ENCODE measurements around the gene GANAB. TPM values are rescaled to one million over a fixed set of nuclear protein-coding genes. Genes with fewer than 3 reads are reported as not detected.

Gene GANAB
- total RNA-seq, 1 experiment from 2014 or later, result 274 TPM

DNA sequence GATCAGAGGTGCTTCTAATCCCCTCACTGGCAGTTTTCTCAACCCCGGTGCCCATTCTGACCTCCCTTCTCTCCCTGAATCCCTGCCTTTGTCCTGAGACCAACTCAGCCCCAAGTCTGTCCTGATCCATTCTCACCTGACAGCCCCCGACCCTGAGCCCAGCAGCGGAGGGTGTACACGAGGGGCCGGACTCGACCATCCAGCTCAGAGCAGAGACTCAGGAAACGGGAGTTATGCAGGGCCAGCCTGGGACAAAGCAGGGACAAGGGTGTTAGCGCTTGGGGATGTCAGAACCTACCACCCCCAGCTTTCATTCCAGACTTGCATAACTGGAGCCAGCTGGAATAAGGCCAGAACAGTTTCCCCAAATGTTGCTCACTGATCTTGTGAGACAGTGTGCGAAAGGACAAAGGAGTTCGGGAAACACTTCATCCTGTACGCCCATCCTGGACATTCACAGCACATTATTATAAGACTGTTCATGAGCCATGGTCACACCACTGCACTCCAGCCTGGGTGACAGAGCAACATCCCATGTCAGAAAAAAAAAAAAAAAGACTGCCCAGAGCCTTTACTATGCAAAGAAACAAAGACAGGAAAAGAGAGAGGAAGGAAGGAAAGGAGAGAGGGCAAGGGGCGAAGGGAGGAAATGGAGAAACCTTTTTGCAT lies 69.2 kb downstream of the GANAB start:
- ChIA-PET CTCF (interaction anchor here (0.7 kb wide), 2 partner anchors 103 to 182 kb away, joined by 4 to 8 read pairs; no protein-coding TSS in a partner anchor), POLR2A (ENCODE audit: unreplicated experiment) (interaction anchor here (0.7 kb wide), 1 partner anchor 14 kb away, joined by 7 read pairs; no protein-coding TSS in a partner anchor)
- Histone ChIP-seq H3K4me2 (ENCODE audit: low read length) (no peak overlapping the region), H3K9me3 (ENCODE audit: low read length) (no peaks in the 10 kb centered on the region), H4K20me1 (ENCODE audit: low read length) (peaks cover 6% of the 10 kb centered on the region), H3K4me3 (ENCODE audit: low read length) (no peak overlapping the region), H3K4me1 (ENCODE audit: insufficient read depth, low read length) (peaks cover 20% of the 10 kb centered on the region), H3K27ac (ENCODE audit: low read length) (no peak overlapping the region), H3K9ac (ENCODE audit: low read length) (no peak overlapping the region), H3K79me2 (ENCODE audit: low read length) (peaks cover 41% of the 10 kb centered on the region), H3K27me3 (ENCODE audit: low read length) (no peaks in the 10 kb centered on the region), H3F3A (ENCODE audit: low read length, unreplicated experiment) (no peaks in the 10 kb centered on the region), H3K36me3 (ENCODE audit: low read depth, low read length) (peaks cover 30% of the 10 kb centered on the region), H2AFZ (ENCODE audit: low read length) (no peak overlapping the region), H3K9me2 (replicated peaks; ENCODE audit: low read length) (no peaks in the 10 kb centered on the region)
- no peak for ATAC-seq
- BruUV-seq (replicated peaks), result no TSS peak
- no peak for TF ChIP-seq EZH2phosphoT487 (IDR thresholded peaks at IDR 0.05; ENCODE audit: borderline replicate concordance, low read length)
- TF ChIP-seq EZH2 (IDR thresholded peaks at IDR 0.05; ENCODE audit: low read length, unreplicated experiment), result no peak
- TF ChIP-seq CTCF (conservative IDR thresholded peaks at IDR 0.05; ENCODE audit: low read depth, low read length), result no peak
- intact Hi-C loops (cut with micrococcal nuclease), result no loop called here
- DNase-seq, result no peak

DNA sequence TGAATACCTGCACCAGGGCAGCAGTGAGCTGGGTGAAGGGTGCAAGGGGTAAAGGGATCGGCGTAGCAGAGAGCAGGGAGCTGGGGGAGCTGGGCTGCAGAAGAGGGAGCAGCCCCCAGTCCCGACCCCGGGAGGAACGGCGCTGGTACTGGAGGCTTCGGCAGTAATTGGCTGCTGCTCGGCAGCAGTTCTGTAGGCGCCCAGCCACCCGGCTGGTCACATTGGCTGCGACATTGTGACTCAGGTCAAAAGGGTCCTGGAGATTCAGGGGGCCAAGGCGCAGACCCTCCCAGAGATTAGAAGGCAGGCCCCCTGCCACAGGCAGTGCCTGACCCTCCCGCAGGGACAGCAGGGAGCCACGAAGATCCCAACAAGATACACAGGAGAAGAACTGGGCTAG lies 70.6 kb downstream of the GANAB start:
- H3K4me1 ChIP-seq (ENCODE audit: insufficient read depth, low read length), result peaks cover 33% of the 10 kb centered on the region
- H3K79me2 ChIP-seq (ENCODE audit: low read length), result peaks cover 54% of the 10 kb centered on the region
- POLR2A ChIA-PET (ENCODE audit: unreplicated experiment), result no interaction called here
- H3K9me2 ChIP-seq (replicated peaks; ENCODE audit: low read length), result no peaks in the 10 kb centered on the region
- peaks cover 19% of the 10 kb centered on the region for H4K20me1 ChIP-seq (ENCODE audit: low read length)
- no TSS peak for BruUV-seq (replicated peaks)
- H3K36me3 ChIP-seq (ENCODE audit: low read depth, low read length), result peaks cover 37% of the 10 kb centered on the region
- ATAC-seq (no peak), DNase-seq (no peak)
- no peaks in the 10 kb centered on the region for H3K9me3 ChIP-seq (ENCODE audit: low read length)
- H3K4me3 ChIP-seq (ENCODE audit: low read length), result peak overlapping the region; percentile 94; the same call in 1 of the 2 replicates
- TF ChIP-seq CTCF (conservative IDR thresholded peaks at IDR 0.05; ENCODE audit: low read depth, low read length), result no peak
- no peak for TF ChIP-seq EZH2phosphoT487 (IDR thresholded peaks at IDR 0.05; ENCODE audit: borderline replicate concordance, low read length)
- TF ChIP-seq EZH2 (IDR thresholded peaks at IDR 0.05; ENCODE audit: low read length, unreplicated experiment), result no peak
- no peak overlapping the region for H2AFZ ChIP-seq (ENCODE audit: low read length)
- intact Hi-C loops (cut with micrococcal nuclease), result loop anchor here (1.0 kb wide), 1 partner anchor 15 kb away; the partner anchor contains the start of gene TUT1
- no peaks in the 10 kb centered on the region for H3K27me3 ChIP-seq (ENCODE audit: low read length)
- H3K9ac ChIP-seq (ENCODE audit: low read length), result peak overlapping the region; percentile 98; the same call in 1 of the 2 replicates
- H3K27ac ChIP-seq (ENCODE audit: low read length), result no peak overlapping the region
- H3K4me2 ChIP-seq (ENCODE audit: low read length), result peak overlapping the region; percentile 99
- H3F3A ChIP-seq (ENCODE audit: low read length, unreplicated experiment), result no peaks in the 10 kb centered on the region
- CTCF ChIA-PET, result no interaction called here

DNA sequence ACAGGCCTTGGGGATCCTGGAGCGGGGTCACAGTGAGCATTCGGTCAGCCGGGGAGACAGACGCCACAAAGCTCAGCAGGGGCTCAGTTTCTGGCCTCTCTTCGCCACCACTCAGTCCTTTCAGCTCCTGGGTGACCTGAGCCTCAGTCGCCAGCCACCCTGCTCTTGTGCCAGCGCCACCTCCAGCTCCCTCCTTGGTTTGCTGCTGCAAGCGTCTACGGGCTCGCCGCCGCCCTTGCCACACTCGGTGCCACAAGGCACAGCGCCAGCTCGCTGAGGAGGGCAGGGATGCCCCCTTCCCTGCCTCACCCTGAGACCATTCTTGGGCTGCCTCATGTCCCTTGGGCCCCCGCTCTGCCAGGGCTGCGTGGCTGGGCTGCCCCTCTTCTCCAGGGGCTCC lies 71.3 kb downstream of the GANAB start:
- POLR2A ChIA-PET (ENCODE audit: unreplicated experiment), result interaction anchor here (0.9 to 1.0 kb wide), 2 partner anchors 16 to 17 kb away, joined by 3 to 12 read pairs; partner anchors contain the start of gene TUT1
- 0 out of 2 replicates have a peak overlapping the region, but pooled peaks have one; percentile 74 for H3K27ac ChIP-seq (ENCODE audit: low read length)
- H3K36me3 ChIP-seq (ENCODE audit: low read depth, low read length), result peaks cover 43% of the 10 kb centered on the region

More for the DNA sequence above, 71.3 kb downstream of the GANAB start:
- peak overlapping the region; percentile 99 for H3K4me2 ChIP-seq (ENCODE audit: low read length)
- H2AFZ ChIP-seq (ENCODE audit: low read length), result peak overlapping the region; percentile 92; the same call in 1 of the 2 replicates
- intact Hi-C loops (cut with micrococcal nuclease), result loop anchor here (1.0 kb wide), 1 partner anchor 16 kb away; the partner anchor contains the start of gene TUT1
- CTCF ChIA-PET, result interaction anchor here (0.7 to 1.6 kb wide), 3 partner anchors 16 to 150 kb away, joined by 3 to 7 read pairs (median 4); partner anchors contain the start of gene TUT1
- no peaks in the 10 kb centered on the region for H3K27me3 ChIP-seq (ENCODE audit: low read length)
- peak overlapping the region; percentile 94 for H3K4me3 ChIP-seq (ENCODE audit: low read length)
- H3F3A ChIP-seq (ENCODE audit: low read length, unreplicated experiment), result no peaks in the 10 kb centered on the region
- BruUV-seq (replicated peaks), result no TSS peak
- no peak for DNase-seq
- no peaks in the 10 kb centered on the region for H3K9me3 ChIP-seq (ENCODE audit: low read length)
- peaks cover 36% of the 10 kb centered on the region for H3K4me1 ChIP-seq (ENCODE audit: insufficient read depth, low read length)
- H3K79me2 ChIP-seq (ENCODE audit: low read length), result peaks cover 61% of the 10 kb centered on the region
- TF ChIP-seq CTCF (conservative IDR thresholded peaks at IDR 0.05; ENCODE audit: low read depth, low read length) (no peak; the same call in 1 of the 2 replicates), EZH2phosphoT487 (IDR thresholded peaks at IDR 0.05; ENCODE audit: borderline replicate concordance, low read length) (no peak), EZH2 (IDR thresholded peaks at IDR 0.05; ENCODE audit: low read length, unreplicated experiment) (no peak)
- peak overlapping the region; percentile 98 for H3K9ac ChIP-seq (ENCODE audit: low read length)
- no peaks in the 10 kb centered on the region for H3K9me2 ChIP-seq (replicated peaks; ENCODE audit: low read length)
- peaks cover 25% of the 10 kb centered on the region for H4K20me1 ChIP-seq (ENCODE audit: low read length)
- ATAC-seq, result peak; percentile 23

Measured in PC-3 (cell line).